HAP-1 (cell line): Measurements from ENCODE around the gene TOX2.

Source experiments
- DNase-seq, 2 experiments: peaks; one replicate each; pipeline ENCODE4 v3.0.0-alpha.2; 2016 to 2020; ENCODE audit warnings: low spot score in 2 of 2
- H3K27me3 ChIP-seq: fragments of 250-450 bp; sonication (Bioruptor Pico); 2 replicates; pipeline ENCODE4 v1.5.1; 2020; ENCODE audit warnings: low read depth, mild to moderate bottlenecking, moderate library complexity
- H3K36me3 ChIP-seq: fragments of 250-450 bp; sonication (Bioruptor Pico); replicated peaks from 2 replicates; pipeline ENCODE4 v1.5.1; 2020; ENCODE audit warnings: mild to moderate bottlenecking
- H3K4me1 ChIP-seq: fragments of 250-450 bp; sonication (Bioruptor Pico); 2 replicates; pipeline ENCODE4 v1.5.1; 2020; ENCODE audit warnings: mild to moderate bottlenecking
- H3K4me3 ChIP-seq: fragments of 250-450 bp; sonication (Bioruptor Pico); 2 replicates; pipeline ENCODE4 v1.5.1; 2020; ENCODE audit warnings: mild to moderate bottlenecking, moderate library complexity
- H3K9me3 ChIP-seq: fragments of 250-450 bp; sonication (Bioruptor Pico); 2 replicates; pipeline ENCODE4 v1.5.1; 2020; ENCODE audit warnings: mild to moderate bottlenecking, moderate library complexity
- in situ Hi-C: fragments of 300-500 bp; cut with MboI; formaldehyde crosslinking; loops from 3 replicates; pipeline ENCODE4 v1.14.3; 2020; ENCODE audit warnings: low sequenced_read_pairs, inconsistent platforms, mixed read lengths

Gene TOX2

DNA sequence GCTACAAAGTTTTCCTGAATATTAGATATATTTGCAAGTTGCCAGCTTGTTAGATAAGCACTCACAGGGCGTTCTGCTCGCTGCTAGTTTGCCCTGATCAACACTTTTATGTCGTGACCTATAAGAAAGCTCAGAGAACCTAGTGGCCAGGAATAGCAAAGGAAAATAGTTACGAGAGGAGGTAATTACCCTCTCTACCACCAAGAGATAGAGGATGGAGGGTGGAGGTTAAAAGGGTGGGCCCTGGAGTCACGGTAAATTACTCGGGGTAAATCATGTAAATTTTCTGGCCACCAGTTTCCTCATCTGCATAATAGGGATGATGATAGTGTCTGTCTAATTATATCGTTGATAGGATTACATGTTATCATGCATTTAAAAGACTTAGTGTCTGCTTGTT is 185.2 kb downstream of the TOX2 start:
- H3K4me1 ChIP-seq = no peaks in the 10 kb centered on the region
- DNase-seq = no peak
- in situ Hi-C loops = loop anchor here (25.0 kb wide), 1 partner anchor 512 kb away; no protein-coding TSS in a partner anchor
- H3K36me3 ChIP-seq = no peaks in the 10 kb centered on the region
- H3K9me3 ChIP-seq = no peaks in the 10 kb centered on the region
- no peak overlapping the region for H3K4me3 ChIP-seq
- peaks cover 2% of the 10 kb centered on the region; the same call in 1 of the 2 replicates for H3K27me3 ChIP-seq

DNA sequence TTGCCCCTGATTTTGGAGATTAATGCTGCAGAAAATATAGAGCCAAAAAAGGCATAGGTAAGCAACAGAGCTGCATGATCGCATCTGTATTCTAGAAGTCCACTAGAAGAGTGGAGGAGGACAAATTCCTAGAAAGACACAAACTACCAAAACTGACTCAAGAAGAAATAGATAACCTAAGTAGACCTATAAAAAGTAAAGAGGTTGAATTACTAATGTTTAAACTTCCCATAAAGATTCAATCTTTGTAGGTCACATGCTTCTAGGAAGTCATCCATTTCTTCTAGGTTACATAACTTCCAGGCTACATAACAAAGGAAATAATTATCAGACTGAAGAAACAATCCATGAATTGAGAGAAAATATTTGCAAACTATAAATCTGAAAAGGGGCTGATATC is 187.9 kb downstream of the TOX2 start:
- H3K4me1 ChIP-seq = no peaks in the 10 kb centered on the region
- no peak for DNase-seq
- H3K9me3 ChIP-seq = no peaks in the 10 kb centered on the region
- peaks cover 2% of the 10 kb centered on the region; the same call in 1 of the 2 replicates for H3K27me3 ChIP-seq
- in situ Hi-C loops = loop anchor here (25.0 kb wide), 1 partner anchor 510 kb away; no protein-coding TSS in a partner anchor
- no peak overlapping the region for H3K4me3 ChIP-seq
- no peaks in the 10 kb centered on the region for H3K36me3 ChIP-seq

DNA sequence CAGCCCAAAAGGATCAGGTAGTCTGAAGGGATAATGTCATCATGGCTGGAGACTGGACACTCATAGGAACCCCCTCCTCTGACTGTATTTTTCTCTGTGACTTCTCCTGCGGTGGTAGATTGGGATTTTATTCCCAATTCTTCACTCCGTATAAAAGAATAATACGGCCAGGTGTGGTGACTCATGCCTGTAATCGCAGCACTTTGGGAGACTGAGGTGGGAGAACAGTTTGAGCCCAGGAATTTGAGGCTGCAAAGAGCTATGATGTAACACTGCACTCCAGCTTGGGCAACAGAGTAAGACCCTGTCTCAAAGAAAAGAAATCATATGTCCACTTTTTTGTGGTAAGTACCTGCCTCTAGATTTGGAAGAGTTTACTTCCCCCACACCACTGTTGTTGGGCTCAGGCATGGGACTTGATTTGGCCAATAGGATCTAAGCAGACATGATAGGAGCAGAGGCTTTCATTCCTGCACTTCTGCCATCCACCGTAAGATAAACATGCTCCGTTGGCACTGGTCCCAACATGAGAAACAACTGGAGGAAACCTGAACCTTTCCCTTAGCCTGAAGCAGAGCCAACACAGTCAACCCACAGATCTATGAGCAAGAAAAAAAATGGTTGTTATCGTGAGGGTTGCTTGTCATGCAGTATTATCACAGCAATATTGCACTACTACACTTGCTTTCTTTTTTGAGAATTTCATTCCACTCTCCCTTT is 190.3 kb downstream of the TOX2 start:
- in situ Hi-C loops = loop anchor here (25.0 kb wide), 1 partner anchor 507 kb away; no protein-coding TSS in a partner anchor
- no peak for DNase-seq
- no peaks in the 10 kb centered on the region for H3K36me3 ChIP-seq
- peaks cover 2% of the 10 kb centered on the region; the same call in 1 of the 2 replicates for H3K27me3 ChIP-seq
- no peaks in the 10 kb centered on the region for H3K4me1 ChIP-seq
- H3K4me3 ChIP-seq = no peak overlapping the region
- no peaks in the 10 kb centered on the region; the same call in 1 of the 2 replicates for H3K9me3 ChIP-seq

DNA sequence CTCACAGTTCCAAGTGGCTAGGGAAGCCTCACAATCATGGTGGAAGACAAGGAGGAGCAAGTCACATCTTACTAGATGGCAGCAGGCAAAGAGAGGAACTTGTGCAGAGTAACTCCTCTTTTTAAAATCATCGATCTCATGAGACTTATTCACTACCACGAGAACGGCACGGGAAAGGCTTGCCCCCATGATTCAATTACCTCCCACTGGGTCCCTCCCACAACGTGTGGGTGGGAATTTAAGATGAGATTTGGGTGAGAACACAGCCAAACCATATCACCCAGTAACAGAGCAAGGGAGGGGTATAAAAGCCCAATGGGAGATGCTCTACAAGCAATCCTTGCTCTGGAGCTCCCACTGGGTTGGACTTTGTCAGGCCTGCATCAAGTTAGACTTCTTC is 192.0 kb downstream of the TOX2 start:
- in situ Hi-C loops = loop anchor here (25.0 kb wide), 1 partner anchor 506 kb away; no protein-coding TSS in a partner anchor
- H3K27me3 ChIP-seq = peaks cover 2% of the 10 kb centered on the region; the same call in 1 of the 2 replicates
- DNase-seq = no peak
- no peak overlapping the region for H3K4me3 ChIP-seq
- H3K9me3 ChIP-seq = no peaks in the 10 kb centered on the region; the same call in 1 of the 2 replicates
- no peaks in the 10 kb centered on the region for H3K36me3 ChIP-seq
- H3K4me1 ChIP-seq = no peaks in the 10 kb centered on the region

DNA sequence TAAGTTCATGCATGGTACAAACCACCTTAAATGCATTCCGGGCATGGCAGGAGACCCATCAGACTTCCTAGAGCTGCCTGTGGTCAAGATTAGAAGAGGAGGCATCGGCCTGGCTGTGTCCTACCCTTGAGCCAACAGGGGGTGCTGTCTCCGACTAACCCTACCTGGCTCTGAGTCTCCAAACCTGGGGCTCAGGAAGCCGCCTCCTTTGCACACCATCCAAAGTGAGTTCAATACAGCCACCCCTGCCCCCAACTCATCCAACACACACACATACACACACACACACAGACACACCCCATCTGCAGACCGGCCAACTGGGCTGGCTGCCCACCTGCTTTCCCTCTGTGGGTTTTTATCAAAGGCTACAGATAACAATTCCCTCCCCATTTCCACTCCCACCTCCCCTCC is 195.3 kb downstream of the TOX2 start:
- Histone ChIP-seq H3K27me3 (peaks cover 4% of the 10 kb centered on the region; the same call in 1 of the 2 replicates), H3K4me3 (no peak overlapping the region), H3K4me1 (no peaks in the 10 kb centered on the region), H3K36me3 (no peaks in the 10 kb centered on the region), H3K9me3 (no peaks in the 10 kb centered on the region; the same call in 1 of the 2 replicates)
- peak in 1 of 2 experiments; percentile 15 for DNase-seq
- in situ Hi-C loops = loop anchor here (10.0 to 25.0 kb wide), 2 partner anchors 275 to 502 kb away; no protein-coding TSS in a partner anchor

DNA sequence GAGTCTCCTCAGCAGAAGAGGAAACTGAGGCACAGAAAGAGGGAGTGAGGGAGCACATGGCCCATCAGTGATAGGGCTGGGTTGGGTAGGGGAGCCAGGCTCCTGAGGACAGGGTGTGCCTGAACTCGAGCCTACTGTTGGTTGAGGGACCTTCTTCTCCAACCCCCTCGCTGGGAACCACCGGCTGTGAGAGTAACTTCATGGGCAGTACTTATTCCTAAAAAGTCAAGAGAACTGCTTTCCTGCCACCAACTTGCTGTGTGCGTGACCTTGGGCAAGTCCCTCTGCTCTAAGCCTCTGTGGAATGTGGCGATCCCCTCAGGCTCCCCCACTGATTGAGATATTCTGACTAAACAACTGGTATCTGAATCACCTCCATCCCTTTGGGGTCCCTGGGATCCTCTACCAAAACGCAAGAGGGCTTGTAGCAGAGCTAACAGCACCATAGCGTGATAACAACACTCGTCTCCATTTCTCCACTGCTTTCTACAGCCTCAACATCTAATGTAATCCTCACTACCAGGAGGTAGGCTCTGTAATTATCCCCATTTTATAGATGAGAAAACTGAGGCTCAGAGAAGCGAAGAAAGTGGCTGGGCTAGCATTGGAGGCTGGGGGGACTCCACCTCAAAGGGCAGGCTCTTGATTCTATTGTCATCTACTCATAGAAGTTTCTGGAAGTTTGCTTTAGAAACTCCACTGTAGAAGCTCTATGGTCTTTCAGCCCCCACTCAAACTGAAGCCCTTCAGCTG is 196.3 kb downstream of the TOX2 start:
- in situ Hi-C loops = loop anchor here (10.0 to 25.0 kb wide), 2 partner anchors 274 to 501 kb away; no protein-coding TSS in a partner anchor
- DNase-seq = no peak
- no peak overlapping the region for H3K4me3 ChIP-seq
- no peaks in the 10 kb centered on the region; the same call in 1 of the 2 replicates for H3K9me3 ChIP-seq
- no peaks in the 10 kb centered on the region for H3K36me3 ChIP-seq
- no peaks in the 10 kb centered on the region for H3K4me1 ChIP-seq
- peaks cover 4% of the 10 kb centered on the region; the same call in 1 of the 2 replicates for H3K27me3 ChIP-seq

DNA sequence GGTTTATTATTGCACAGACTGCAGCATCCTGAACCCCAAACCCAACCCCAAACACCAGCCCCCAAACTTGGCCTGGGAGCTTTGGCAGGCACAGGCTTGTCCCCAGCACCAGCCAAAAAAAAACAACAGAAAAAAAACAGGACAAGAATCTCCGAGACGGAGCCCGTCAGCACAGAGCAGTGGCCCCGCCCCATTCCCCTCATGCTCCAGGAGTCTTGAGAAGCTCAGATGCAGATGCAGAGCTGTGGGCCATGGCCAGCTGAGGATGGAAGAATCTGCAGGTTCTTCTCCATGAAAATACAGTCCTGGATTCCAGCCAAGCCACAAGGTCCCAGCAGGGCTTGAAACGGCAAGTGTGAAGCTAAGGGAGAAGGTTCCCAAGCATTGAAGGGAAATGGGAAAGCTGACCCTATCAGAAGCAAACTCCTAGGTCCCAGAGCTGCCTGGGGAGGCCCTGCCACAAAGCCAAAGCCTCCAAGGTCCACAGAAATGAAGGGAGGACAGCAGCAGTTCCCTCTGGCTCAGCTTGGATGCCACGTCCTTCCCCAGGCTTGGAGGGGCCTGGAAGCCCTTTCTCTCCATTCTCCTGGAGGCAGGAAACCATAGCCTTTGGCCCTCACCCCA is 197.2 kb downstream of the TOX2 start:
- Histone ChIP-seq H3K4me3 (no peak overlapping the region), H3K36me3 (no peaks in the 10 kb centered on the region), H3K27me3 (peaks cover 4% of the 10 kb centered on the region; the same call in 1 of the 2 replicates), H3K4me1 (no peaks in the 10 kb centered on the region), H3K9me3 (no peaks in the 10 kb centered on the region; the same call in 1 of the 2 replicates)
- in situ Hi-C loops = loop anchor here (10.0 to 25.0 kb wide), 2 partner anchors 273 to 500 kb away; no protein-coding TSS in a partner anchor
- DNase-seq = peak in 1 of 2 experiments; percentile 32

DNA sequence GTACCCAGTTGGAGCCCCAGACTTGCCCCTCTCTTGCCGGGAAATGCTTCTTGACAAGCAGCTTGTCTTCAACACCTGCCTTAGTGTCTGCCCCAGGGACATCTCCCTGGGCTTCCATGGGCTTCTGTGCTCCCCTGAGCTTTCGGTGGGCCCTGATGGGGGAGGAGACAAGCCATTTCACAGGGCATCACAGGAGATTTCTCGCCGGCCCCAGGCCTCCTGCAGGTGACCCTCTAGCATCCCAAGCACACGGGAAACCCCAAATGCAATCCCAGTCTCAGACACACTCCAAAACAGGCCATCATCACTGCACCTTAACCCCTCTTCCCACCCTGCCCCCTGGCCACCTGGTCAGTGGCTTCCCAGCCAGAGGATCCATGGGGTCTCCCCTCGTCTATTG is 197.8 kb downstream of the TOX2 start:
- no peaks in the 10 kb centered on the region for H3K4me1 ChIP-seq
- H3K27me3 ChIP-seq = peaks cover 4% of the 10 kb centered on the region; the same call in 1 of the 2 replicates
- no peaks in the 10 kb centered on the region; the same call in 1 of the 2 replicates for H3K9me3 ChIP-seq
- H3K36me3 ChIP-seq = no peaks in the 10 kb centered on the region
- no peak overlapping the region for H3K4me3 ChIP-seq
- in situ Hi-C loops = loop anchor here (10.0 to 25.0 kb wide), 2 partner anchors 272 to 500 kb away; no protein-coding TSS in a partner anchor
- no peak for DNase-seq

DNA sequence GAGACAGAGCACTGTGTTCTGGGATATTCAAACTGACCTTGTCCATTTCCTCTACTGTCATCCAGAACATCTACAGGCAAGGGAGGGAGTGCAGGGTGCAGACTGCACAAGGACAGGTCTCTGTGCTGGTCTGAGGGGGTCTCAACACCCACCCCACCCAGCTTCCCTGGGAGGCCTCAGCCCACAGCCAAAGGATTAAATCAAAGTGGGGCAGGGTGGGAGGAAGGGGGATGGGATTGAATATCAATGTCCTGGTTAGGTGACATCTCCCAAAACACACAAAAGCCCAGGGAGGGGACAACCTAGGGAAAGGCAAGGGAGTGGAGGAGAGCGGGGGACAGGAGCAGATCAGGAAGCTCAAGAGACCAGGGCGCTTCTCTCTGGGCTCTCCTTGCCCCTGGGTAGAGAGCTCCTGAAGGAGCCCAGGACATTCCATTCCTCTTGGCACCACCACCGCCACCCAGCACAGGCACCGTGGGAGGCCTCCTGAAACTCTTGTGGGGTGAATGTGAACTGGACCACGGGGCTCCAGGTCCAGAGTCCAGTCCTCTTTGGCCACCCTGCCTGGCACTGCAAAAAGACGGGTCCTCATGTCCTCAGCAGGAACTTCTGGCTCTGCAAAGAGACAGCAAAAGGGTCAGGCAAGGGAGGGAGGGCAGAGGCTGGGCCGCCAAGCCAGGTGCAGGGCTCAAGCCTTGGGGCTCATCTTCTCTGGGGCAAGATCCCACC is 198.4 kb downstream of the TOX2 start:
- in situ Hi-C loops = loop anchor here (10.0 to 25.0 kb wide), 2 partner anchors 272 to 499 kb away; no protein-coding TSS in a partner anchor
- Histone ChIP-seq H3K27me3 (peaks cover 4% of the 10 kb centered on the region; the same call in 1 of the 2 replicates), H3K36me3 (no peaks in the 10 kb centered on the region), H3K9me3 (no peaks in the 10 kb centered on the region; the same call in 1 of the 2 replicates), H3K4me1 (no peaks in the 10 kb centered on the region), H3K4me3 (no peak overlapping the region)
- DNase-seq = no peak

DNA sequence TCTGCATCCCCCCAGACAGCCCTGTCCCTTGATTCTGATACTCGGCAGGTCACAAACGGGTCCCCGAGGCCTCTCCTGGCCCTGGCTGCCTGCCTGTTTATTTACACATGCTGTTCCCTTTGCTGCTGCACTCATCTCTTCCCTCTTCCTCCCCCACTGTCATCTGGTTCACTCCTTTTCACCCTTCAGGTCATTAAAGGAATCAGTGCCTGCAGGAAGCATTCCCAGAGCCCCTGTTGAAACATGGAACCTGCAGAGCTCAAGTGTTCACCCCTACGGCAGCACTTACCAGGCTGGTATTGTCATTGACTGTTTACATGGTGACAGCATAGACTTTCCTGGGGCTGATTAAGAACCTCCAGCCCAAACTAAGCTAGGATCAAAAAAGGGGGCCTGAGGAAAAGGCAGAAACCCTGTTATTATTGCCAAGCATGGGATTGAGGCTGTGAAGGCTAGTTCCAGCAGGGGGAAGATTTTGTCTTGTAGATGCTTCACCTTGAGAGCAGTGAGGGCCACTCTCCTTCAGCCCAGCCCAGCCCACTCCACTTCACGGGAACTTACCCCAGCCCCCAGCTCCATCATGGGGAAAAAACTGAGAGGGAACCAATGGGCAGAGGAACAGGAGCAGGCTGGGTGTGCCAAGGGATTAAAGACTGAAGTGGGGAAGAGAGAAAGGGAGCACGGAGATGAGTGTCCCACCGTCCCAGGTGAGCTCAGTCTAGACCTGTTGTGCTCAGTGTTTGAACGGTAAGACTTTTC is 199.1 kb downstream of the TOX2 start:
- Histone ChIP-seq H3K9me3 (no peaks in the 10 kb centered on the region), H3K27me3 (peaks cover 4% of the 10 kb centered on the region; the same call in 1 of the 2 replicates), H3K36me3 (no peaks in the 10 kb centered on the region), H3K4me1 (no peaks in the 10 kb centered on the region), H3K4me3 (no peak overlapping the region)
- no peak for DNase-seq
- in situ Hi-C loops = loop anchor here (10.0 to 25.0 kb wide), 2 partner anchors 271 to 499 kb away; no protein-coding TSS in a partner anchor

DNA sequence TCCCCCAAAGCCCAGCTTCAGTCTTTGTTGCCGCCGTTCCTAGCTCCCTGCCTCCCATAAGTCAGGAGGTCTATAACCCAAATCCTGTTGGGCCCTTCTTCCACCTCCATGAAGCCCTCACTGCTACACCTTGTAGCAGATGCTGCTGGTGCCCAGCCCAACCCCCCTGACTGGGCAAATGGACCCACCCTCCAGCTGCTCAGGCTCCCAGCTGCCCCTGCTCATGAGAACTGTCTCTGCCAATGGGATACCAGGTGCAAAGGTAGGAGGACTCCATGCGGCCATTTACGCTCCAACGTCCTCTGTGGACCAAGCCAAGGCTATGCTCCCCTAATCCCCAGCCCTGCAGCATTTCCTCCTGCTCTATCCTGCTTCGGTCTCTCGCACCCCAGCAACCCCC is 200.5 kb downstream of the TOX2 start:
- Histone ChIP-seq H3K4me1 (no peaks in the 10 kb centered on the region), H3K27me3 (peaks cover 4% of the 10 kb centered on the region; the same call in 1 of the 2 replicates), H3K36me3 (no peaks in the 10 kb centered on the region), H3K4me3 (no peak overlapping the region), H3K9me3 (no peaks in the 10 kb centered on the region)
- no peak for DNase-seq
- in situ Hi-C loops = loop anchor here (5.0 to 25.0 kb wide), 3 partner anchors 72 to 497 kb away; partner anchors contain the start of gene JPH2
